ENCODE results near the gene ANKMY1. TPM values are rescaled to one million over a fixed set of nuclear protein-coding genes. Genes with fewer than 3 reads are reported as not detected.

Gene ANKMY1
- total and polyA plus RNA-seq, 2 experiments from 2014 or later = 2.3 to 8.9 TPM

- Histone ChIP-seq H3K36me3 (ENCODE audit: insufficient read depth) (no peaks in the 10 kb centered on the region), H2AFZ (no peak overlapping the region), H4K20me1 (replicated peaks; ENCODE audit: insufficient read depth) (peaks cover 7% of the 10 kb centered on the region), H3K4me1 (ENCODE audit: insufficient read depth) (peaks cover 8% of the 10 kb centered on the region; the same call in 1 of the 2 replicates), H3K27me3 (ENCODE audit: insufficient read depth) (peaks cover 19% of the 10 kb centered on the region), H3K4me2 (peak overlapping the region; percentile 81), H3K9me2 (ENCODE audit: insufficient read depth) (no peaks in the 10 kb centered on the region), H3K27ac (ENCODE audit: low read depth) (no peak overlapping the region), H3F3A (replicated peaks; ENCODE audit: low read depth) (0 out of 2 replicates have a peak, but pooled peaks cover 2% of the 10 kb centered on the region), H3K79me2 (replicated peaks; ENCODE audit: insufficient read depth) (peaks cover 11% of the 10 kb centered on the region; the same call in 1 of the 2 replicates), H3K4me3 (peak overlapping the region; percentile 64)
- no peaks in the 10 kb centered on the region for H3K36me3 Mint-ChIP-seq (ENCODE audit: low read depth)
- H3K4me1 Mint-ChIP-seq = peaks cover 6% of the 10 kb centered on the region; the same call in 2 of the 3 replicates
- H3K27me3 Mint-ChIP-seq (ENCODE audit: insufficient read depth, low read depth, poor library complexity) = peaks cover 24% of the 10 kb centered on the region
- DNase-seq (ENCODE audit: low spot score) (no peak), ATAC-seq (peak; percentile 6; the same call in 2 of the 3 replicates)
- no peaks in the 10 kb centered on the region; the same call in 2 of the 3 replicates for H3K9me3 Mint-ChIP-seq
- TF ChIP-seq, protein P1, sequence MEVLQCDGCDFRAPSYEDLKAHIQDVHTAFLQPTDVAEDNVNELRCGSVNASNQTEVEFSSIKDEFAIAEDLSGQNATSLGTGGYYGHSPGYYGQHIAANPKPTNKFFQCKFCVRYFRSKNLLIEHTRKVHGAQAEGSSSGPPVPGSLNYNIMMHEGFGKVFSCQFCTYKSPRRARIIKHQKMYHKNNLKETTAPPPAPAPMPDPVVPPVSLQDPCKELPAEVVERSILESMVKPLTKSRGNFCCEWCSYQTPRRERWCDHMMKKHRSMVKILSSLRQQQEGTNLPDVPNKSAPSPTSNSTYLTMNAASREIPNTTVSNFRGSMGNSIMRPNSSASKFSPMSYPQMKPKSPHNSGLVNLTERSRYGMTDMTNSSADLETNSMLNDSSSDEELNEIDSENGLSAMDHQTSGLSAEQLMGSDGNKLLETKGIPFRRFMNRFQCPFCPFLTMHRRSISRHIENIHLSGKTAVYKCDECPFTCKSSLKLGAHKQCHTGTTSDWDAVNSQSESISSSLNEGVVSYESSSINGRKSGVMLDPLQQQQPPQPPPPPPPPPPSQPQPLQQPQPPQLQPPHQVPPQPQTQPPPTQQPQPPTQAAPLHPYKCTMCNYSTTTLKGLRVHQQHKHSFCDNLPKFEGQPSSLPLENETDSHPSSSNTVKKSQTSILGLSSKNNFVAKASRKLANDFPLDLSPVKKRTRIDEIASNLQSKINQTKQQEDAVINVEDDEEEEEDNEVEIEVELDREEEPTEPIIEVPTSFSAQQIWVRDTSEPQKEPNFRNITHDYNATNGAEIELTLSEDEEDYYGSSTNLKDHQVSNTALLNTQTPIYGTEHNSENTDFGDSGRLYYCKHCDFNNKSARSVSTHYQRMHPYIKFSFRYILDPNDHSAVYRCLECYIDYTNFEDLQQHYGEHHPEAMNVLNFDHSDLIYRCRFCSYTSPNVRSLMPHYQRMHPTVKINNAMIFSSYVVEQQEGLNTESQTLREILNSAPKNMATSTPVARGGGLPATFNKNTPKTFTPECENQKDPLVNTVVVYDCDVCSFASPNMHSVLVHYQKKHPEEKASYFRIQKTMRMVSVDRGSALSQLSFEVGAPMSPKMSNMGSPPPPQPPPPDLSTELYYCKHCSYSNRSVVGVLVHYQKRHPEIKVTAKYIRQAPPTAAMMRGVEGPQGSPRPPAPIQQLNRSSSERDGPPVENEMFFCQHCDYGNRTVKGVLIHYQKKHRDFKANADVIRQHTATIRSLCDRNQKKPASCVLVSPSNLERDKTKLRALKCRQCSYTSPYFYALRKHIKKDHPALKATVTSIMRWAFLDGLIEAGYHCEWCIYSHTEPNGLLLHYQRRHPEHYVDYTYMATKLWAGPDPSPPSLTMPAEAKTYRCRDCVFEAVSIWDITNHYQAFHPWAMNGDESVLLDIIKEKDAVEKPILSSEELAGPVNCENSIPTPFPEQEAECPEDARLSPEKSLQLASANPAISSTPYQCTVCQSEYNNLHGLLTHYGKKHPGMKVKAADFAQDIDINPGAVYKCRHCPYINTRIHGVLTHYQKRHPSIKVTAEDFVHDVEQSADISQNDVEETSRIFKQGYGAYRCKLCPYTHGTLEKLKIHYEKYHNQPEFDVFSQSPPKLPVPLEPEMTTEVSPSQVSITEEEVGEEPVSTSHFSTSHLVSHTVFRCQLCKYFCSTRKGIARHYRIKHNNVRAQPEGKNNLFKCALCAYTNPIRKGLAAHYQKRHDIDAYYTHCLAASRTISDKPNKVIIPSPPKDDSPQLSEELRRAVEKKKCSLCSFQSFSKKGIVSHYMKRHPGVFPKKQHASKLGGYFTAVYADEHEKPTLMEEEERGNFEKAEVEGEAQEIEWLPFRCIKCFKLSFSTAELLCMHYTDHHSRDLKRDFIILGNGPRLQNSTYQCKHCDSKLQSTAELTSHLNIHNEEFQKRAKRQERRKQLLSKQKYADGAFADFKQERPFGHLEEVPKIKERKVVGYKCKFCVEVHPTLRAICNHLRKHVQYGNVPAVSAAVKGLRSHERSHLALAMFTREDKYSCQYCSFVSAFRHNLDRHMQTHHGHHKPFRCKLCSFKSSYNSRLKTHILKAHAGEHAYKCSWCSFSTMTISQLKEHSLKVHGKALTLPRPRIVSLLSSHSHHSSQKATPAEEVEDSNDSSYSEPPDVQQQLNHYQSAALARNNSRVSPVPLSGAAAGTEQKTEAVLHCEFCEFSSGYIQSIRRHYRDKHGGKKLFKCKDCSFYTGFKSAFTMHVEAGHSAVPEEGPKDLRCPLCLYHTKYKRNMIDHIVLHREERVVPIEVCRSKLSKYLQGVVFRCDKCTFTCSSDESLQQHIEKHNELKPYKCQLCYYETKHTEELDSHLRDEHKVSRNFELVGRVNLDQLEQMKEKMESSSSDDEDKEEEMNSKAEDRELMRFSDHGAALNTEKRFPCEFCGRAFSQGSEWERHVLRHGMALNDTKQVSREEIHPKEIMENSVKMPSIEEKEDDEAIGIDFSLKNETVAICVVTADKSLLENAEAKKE (CRISPR knock-in tag; IDR thresholded peaks at IDR 0.05) = no peak
- TF ChIP-seq POLR2AphosphoS5 (IDR thresholded peaks at IDR 0.05; ENCODE audit: low read depth) = no peak
- TF ChIP-seq ZNF114 (CRISPR knock-in tag; IDR thresholded peaks at IDR 0.05) = no peak
- no peak for TF ChIP-seq STAT1 (IDR thresholded peaks at IDR 0.05; ENCODE audit: unreplicated experiment)
- no peak for TF ChIP-seq EZH2phosphoT487 (IDR thresholded peaks at IDR 0.05; ENCODE audit: unreplicated experiment)
- no peak for TF ChIP-seq ETS1 (IDR thresholded peaks at IDR 0.05)
- TF ChIP-seq, protein P2, sequence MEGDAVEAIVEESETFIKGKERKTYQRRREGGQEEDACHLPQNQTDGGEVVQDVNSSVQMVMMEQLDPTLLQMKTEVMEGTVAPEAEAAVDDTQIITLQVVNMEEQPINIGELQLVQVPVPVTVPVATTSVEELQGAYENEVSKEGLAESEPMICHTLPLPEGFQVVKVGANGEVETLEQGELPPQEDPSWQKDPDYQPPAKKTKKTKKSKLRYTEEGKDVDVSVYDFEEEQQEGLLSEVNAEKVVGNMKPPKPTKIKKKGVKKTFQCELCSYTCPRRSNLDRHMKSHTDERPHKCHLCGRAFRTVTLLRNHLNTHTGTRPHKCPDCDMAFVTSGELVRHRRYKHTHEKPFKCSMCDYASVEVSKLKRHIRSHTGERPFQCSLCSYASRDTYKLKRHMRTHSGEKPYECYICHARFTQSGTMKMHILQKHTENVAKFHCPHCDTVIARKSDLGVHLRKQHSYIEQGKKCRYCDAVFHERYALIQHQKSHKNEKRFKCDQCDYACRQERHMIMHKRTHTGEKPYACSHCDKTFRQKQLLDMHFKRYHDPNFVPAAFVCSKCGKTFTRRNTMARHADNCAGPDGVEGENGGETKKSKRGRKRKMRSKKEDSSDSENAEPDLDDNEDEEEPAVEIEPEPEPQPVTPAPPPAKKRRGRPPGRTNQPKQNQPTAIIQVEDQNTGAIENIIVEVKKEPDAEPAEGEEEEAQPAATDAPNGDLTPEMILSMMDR (conservative IDR thresholded peaks at IDR 0.05; ENCODE audit: low read depth in 2 of 2) = no peak
- no peak for TF ChIP-seq NANOG (IDR thresholded peaks at IDR 0.05; ENCODE audit: borderline replicate concordance)
- TF ChIP-seq JUNB (IDR thresholded peaks at IDR 0.05; ENCODE audit: unreplicated experiment) = no peak
- TF ChIP-seq, protein P3, sequence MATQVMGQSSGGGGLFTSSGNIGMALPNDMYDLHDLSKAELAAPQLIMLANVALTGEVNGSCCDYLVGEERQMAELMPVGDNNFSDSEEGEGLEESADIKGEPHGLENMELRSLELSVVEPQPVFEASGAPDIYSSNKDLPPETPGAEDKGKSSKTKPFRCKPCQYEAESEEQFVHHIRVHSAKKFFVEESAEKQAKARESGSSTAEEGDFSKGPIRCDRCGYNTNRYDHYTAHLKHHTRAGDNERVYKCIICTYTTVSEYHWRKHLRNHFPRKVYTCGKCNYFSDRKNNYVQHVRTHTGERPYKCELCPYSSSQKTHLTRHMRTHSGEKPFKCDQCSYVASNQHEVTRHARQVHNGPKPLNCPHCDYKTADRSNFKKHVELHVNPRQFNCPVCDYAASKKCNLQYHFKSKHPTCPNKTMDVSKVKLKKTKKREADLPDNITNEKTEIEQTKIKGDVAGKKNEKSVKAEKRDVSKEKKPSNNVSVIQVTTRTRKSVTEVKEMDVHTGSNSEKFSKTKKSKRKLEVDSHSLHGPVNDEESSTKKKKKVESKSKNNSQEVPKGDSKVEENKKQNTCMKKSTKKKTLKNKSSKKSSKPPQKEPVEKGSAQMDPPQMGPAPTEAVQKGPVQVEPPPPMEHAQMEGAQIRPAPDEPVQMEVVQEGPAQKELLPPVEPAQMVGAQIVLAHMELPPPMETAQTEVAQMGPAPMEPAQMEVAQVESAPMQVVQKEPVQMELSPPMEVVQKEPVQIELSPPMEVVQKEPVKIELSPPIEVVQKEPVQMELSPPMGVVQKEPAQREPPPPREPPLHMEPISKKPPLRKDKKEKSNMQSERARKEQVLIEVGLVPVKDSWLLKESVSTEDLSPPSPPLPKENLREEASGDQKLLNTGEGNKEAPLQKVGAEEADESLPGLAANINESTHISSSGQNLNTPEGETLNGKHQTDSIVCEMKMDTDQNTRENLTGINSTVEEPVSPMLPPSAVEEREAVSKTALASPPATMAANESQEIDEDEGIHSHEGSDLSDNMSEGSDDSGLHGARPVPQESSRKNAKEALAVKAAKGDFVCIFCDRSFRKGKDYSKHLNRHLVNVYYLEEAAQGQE (IDR thresholded peaks at IDR 0.05; ENCODE audit: unreplicated experiment) = no peak
- no peak for TF ChIP-seq ZNF331 (CRISPR knock-in tag; IDR thresholded peaks at IDR 0.05; ENCODE audit: low read depth)
- no peak overlapping the region for H3K27ac Mint-ChIP-seq
- peak overlapping the region; percentile 68; the same call in 2 of the 3 replicates for H3K4me3 Mint-ChIP-seq
These were observed 121.7 kb downstream of the ANKMY1 start for GRCh38 chr2:240435948-240436682.
